ENCODE data around the gene TESK2.

DNA sequence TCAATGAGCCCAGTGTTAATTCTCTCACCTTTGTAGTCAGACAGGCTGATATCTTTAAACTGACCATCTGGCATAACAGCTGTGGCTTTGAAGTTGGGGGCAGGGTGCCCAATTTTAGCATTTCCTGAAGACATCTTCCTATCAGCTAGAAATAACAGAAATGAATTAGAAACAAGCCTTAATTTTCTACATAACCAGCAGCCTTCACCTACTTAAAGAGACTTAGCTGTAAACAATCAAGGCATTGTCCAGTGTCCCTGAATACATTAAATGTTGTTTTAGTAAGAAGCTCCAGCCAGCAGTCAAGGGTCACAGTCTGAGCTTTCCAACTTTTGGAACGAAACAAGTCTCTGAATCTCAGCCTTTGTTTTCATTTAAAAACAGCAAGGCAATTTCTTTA lies 27.9 kb upstream of the TESK2 start:
- TF ChIP-seq EZH2 (IDR thresholded peaks at IDR 0.05; ENCODE audit: insufficient read depth, poor library complexity, severe bottlenecking) (no peak), EZH2phosphoT487 (IDR thresholded peaks at IDR 0.05; ENCODE audit: insufficient read depth, low read depth) (no peak)

All from GM23248 (cell line).